Activated T-cell treated with anti-CD3 and anti-CD28 coated beads, Interleukin-2, amount 50 U/mL, for 72 hours (primary cell): ENCODE results near the gene TNPO1. TPM values are rescaled to one million over a fixed set of nuclear protein-coding genes. Genes with fewer than 3 reads are reported as not detected.

Experiments
- ATAC-seq, 2 donors: fragments of 150-1000 bp; cut with Tn5 transposase; replicated peaks in 1 of 2; 2 replicates each; pipeline ENCODE4 v1.10.0; 2021; ENCODE audit warnings: moderate library complexity in 2 of 2, mild to moderate bottlenecking in 1 of 2
- DNase-seq, 2 donors: peaks; one replicate each; pipeline ENCODE4 v3.0.0; 2021 to 2022; ENCODE audit warnings: mixed read lengths in 1 of 2
- H3K27ac Mint-ChIP-seq: one replicate; pipeline ENCODE4 v1.8.0; 2022; ENCODE audit warnings: mild to moderate bottlenecking, moderate library complexity, mixed read lengths
- H3K27me3 Mint-ChIP-seq: one replicate; pipeline ENCODE4 v1.8.0; 2022; ENCODE audit warnings: low read depth, mixed read lengths
- H3K36me3 Mint-ChIP-seq, 2 donors: one replicate each; pipeline ENCODE4 v1.8.0; 2022; ENCODE audit warnings: mixed read lengths in 2 of 2, mild to moderate bottlenecking in 1 of 2; ENCODE audit not compliant: insufficient read depth in 2 of 2
- H3K4me1 Mint-ChIP-seq: one replicate; pipeline ENCODE4 v1.8.0; 2022; ENCODE audit warnings: low read depth, mixed read lengths
- H3K4me3 Mint-ChIP-seq, 2 donors: one replicate each; pipeline ENCODE4 v1.8.0; 2022; ENCODE audit warnings: mild to moderate bottlenecking in 2 of 2, mixed read lengths in 2 of 2, moderate library complexity in 2 of 2
- H3K9me3 Mint-ChIP-seq, 2 donors: one replicate each; pipeline ENCODE4 v1.8.0; 2022; ENCODE audit warnings: mixed read lengths in 2 of 2
- total RNA-seq, 2 donors: library from RNA; stranded (reverse); gene quantifications; one replicate each; pipeline ENCODE4 v1.2.3, GENCODE V29; 2022

TNPO1 gene
- total RNA-seq, 2 donors from 2014 or later: 92.6 to 114 TPM

- H3K9me3 Mint-ChIP-seq: no peaks in the 10 kb centered on the region
- H3K4me3 Mint-ChIP-seq: peak overlapping the region; percentile 96 to 97
- H3K4me1 Mint-ChIP-seq: peaks cover 77% of the 10 kb centered on the region
- H3K27me3 Mint-ChIP-seq: no peaks in the 10 kb centered on the region
- H3K27ac Mint-ChIP-seq: peak overlapping the region; percentile 81
- peak; percentile 89 to 90 for ATAC-seq
- H3K36me3 Mint-ChIP-seq: peaks cover 1 to 9% of the 10 kb centered on the region in 2 donors
- DNase-seq: peak; percentile 87 to 88
Measured at GRCh38 chr5:72847989-72848473, 31.6 kb downstream of the TNPO1 start.

- DNase-seq: peak; percentile 55 to 60
- peak overlapping the region; percentile 95 for H3K27ac Mint-ChIP-seq
- peak; percentile 64 to 66 for ATAC-seq
- peaks cover 3 to 15% of the 10 kb centered on the region in 2 donors for H3K36me3 Mint-ChIP-seq
- H3K27me3 Mint-ChIP-seq: no peaks in the 10 kb centered on the region
- no peaks in the 10 kb centered on the region for H3K9me3 Mint-ChIP-seq
- peak overlapping the region; percentile 96 to 97 for H3K4me3 Mint-ChIP-seq
- peaks cover 78% of the 10 kb centered on the region for H3K4me1 Mint-ChIP-seq
Measured at GRCh38 chr5:72848474-72849428, 32.3 kb downstream of the TNPO1 start.

GRCh38 chr5:72849546-72849945 is 33.1 kb downstream of the TNPO1 start:
- no peak for ATAC-seq
- peak overlapping the region; percentile 90 to 96 for H3K4me3 Mint-ChIP-seq
- H3K27me3 Mint-ChIP-seq: no peaks in the 10 kb centered on the region
- peaks cover 76% of the 10 kb centered on the region for H3K4me1 Mint-ChIP-seq
- no peak for DNase-seq
- H3K27ac Mint-ChIP-seq: peak overlapping the region; percentile 95
- H3K36me3 Mint-ChIP-seq: peaks cover 3 to 18% of the 10 kb centered on the region in 2 donors
- H3K9me3 Mint-ChIP-seq: no peaks in the 10 kb centered on the region

- H3K4me3 Mint-ChIP-seq: peak overlapping the region; percentile 79 to 96
- no peaks in the 10 kb centered on the region for H3K9me3 Mint-ChIP-seq
- peaks cover 76% of the 10 kb centered on the region for H3K4me1 Mint-ChIP-seq
- peak overlapping the region; percentile 88 for H3K27ac Mint-ChIP-seq
- no peaks in the 10 kb centered on the region for H3K27me3 Mint-ChIP-seq
- peaks cover 3 to 18% of the 10 kb centered on the region in 2 donors for H3K36me3 Mint-ChIP-seq
- ATAC-seq: no peak
- no peak for DNase-seq
Measured at GRCh38 chr5:72850113-72850512, 33.7 kb downstream of the TNPO1 start.

- DNase-seq (no peak), ATAC-seq (no peak)
- no peaks in the 10 kb centered on the region for H3K9me3 Mint-ChIP-seq
- H3K4me3 Mint-ChIP-seq: no peak overlapping the region
- H3K27ac Mint-ChIP-seq: no peak overlapping the region
- H3K36me3 Mint-ChIP-seq: peaks cover 3 to 25% of the 10 kb centered on the region in 2 donors
- peaks cover 72% of the 10 kb centered on the region for H3K4me1 Mint-ChIP-seq
- H3K27me3 Mint-ChIP-seq: no peaks in the 10 kb centered on the region
Measured at GRCh38 chr5:72852356-72852755, 35.9 kb downstream of the TNPO1 start.

GRCh38 chr5:72854419-72854818 is 38.0 kb downstream of the TNPO1 start:
- H3K4me1 Mint-ChIP-seq: peaks cover 71% of the 10 kb centered on the region
- no peak overlapping the region for H3K27ac Mint-ChIP-seq
- DNase-seq (no peak), ATAC-seq (no peak)
- no peaks in the 10 kb centered on the region for H3K27me3 Mint-ChIP-seq
- H3K36me3 Mint-ChIP-seq: peaks cover 3 to 29% of the 10 kb centered on the region in 2 donors
- no peaks in the 10 kb centered on the region for H3K9me3 Mint-ChIP-seq
- no peak overlapping the region for H3K4me3 Mint-ChIP-seq

- Mint-ChIP-seq H3K27ac (no peak overlapping the region), H3K36me3 (peaks cover 3 to 30% of the 10 kb centered on the region in 2 donors), H3K27me3 (no peaks in the 10 kb centered on the region), H3K4me1 (peaks cover 59% of the 10 kb centered on the region), H3K9me3 (no peaks in the 10 kb centered on the region), H3K4me3 (no peak overlapping the region)
- DNase-seq: no peak
- ATAC-seq: no peak
Measured at GRCh38 chr5:72855821-72856220, 39.4 kb downstream of the TNPO1 start.

- H3K27me3 Mint-ChIP-seq: no peaks in the 10 kb centered on the region
- H3K36me3 Mint-ChIP-seq: peaks cover 5 to 32% of the 10 kb centered on the region in 2 donors
- H3K4me1 Mint-ChIP-seq: peaks cover 45% of the 10 kb centered on the region
- ATAC-seq (no peak), DNase-seq (no peak)
- H3K9me3 Mint-ChIP-seq: no peaks in the 10 kb centered on the region
- no peak overlapping the region for H3K27ac Mint-ChIP-seq
- H3K4me3 Mint-ChIP-seq: no peak overlapping the region
Measured at GRCh38 chr5:72857396-72857795, 40.9 kb downstream of the TNPO1 start.

- Mint-ChIP-seq H3K36me3 (peaks cover 3 to 29% of the 10 kb centered on the region in 2 donors), H3K27ac (no peak overlapping the region), H3K9me3 (no peaks in the 10 kb centered on the region), H3K4me1 (peaks cover 30% of the 10 kb centered on the region), H3K27me3 (no peaks in the 10 kb centered on the region), H3K4me3 (no peak overlapping the region)
- ATAC-seq (no peak), DNase-seq (no peak)
Measured at GRCh38 chr5:72859127-72859526, 42.7 kb downstream of the TNPO1 start.

- Mint-ChIP-seq H3K27ac (peak overlapping the region; percentile 38), H3K27me3 (no peaks in the 10 kb centered on the region), H3K4me1 (peaks cover 19% of the 10 kb centered on the region), H3K4me3 (no peak overlapping the region), H3K9me3 (no peaks in the 10 kb centered on the region), H3K36me3 (peaks cover 3 to 27% of the 10 kb centered on the region in 2 donors)
- no peak for ATAC-seq
- DNase-seq: no peak
Measured at GRCh38 chr5:72860499-72860898, 44.0 kb downstream of the TNPO1 start.

GRCh38 chr5:72871366-72872024 is 55.0 kb downstream of the TNPO1 start:
- peaks cover 5 to 30% of the 10 kb centered on the region in 2 donors for H3K36me3 Mint-ChIP-seq
- peak; percentile 32 to 71 for ATAC-seq

GRCh38 chr5:72878854-72879253 is 62.4 kb downstream of the TNPO1 start:
- Mint-ChIP-seq H3K4me1 (peaks cover 8% of the 10 kb centered on the region), H3K27me3 (no peaks in the 10 kb centered on the region), H3K9me3 (no peaks in the 10 kb centered on the region), H3K36me3 (peaks cover 7 to 43% of the 10 kb centered on the region in 2 donors), H3K4me3 (no peak overlapping the region), H3K27ac (peak overlapping the region; percentile 72)
- DNase-seq (no peak), ATAC-seq (no peak)

More at GRCh38 chr5:72871366-72872024, 55.0 kb downstream of the TNPO1 start:
- peak overlapping the region; percentile 34 for H3K27ac Mint-ChIP-seq
- no peaks in the 10 kb centered on the region for H3K27me3 Mint-ChIP-seq
- H3K9me3 Mint-ChIP-seq: no peaks in the 10 kb centered on the region
- peaks cover 10% of the 10 kb centered on the region for H3K4me1 Mint-ChIP-seq
- H3K4me3 Mint-ChIP-seq: peak overlapping the region in 1 of 2 donors; percentile 7
- DNase-seq: no peak

- no peak for DNase-seq
- Mint-ChIP-seq H3K36me3 (peaks cover 7 to 40% of the 10 kb centered on the region in 2 donors), H3K9me3 (no peaks in the 10 kb centered on the region), H3K27ac (no peak overlapping the region), H3K4me3 (no peak overlapping the region), H3K4me1 (peaks cover 8% of the 10 kb centered on the region), H3K27me3 (no peaks in the 10 kb centered on the region)
- ATAC-seq: no peak
Measured at GRCh38 chr5:72882989-72883388, 66.5 kb downstream of the TNPO1 start.
